LNCaP clone FGC (cell line): ENCODE results near the gene COL7A1.

Experiments used
- DNase-seq: peaks from one replicate; pipeline ENCODE4 v3.0.0-alpha.2; 2011; ENCODE audit warnings: low read depth
- H3K4me3 ChIP-seq: 2 replicates; pipeline ENCODE4 v1.5.1; 2011; ENCODE audit warnings: mild to moderate bottlenecking, low read depth, low read length, control low read depth
- CTCF ChIP-seq: IDR thresholded peaks from 2 replicates; pipeline ENCODE4 v1.5.1; 2012; ENCODE audit warnings: mild to moderate bottlenecking; ENCODE audit not compliant: control insufficient read depth, insufficient read depth; ENCODE audit errors: extremely low read depth

COL7A1 gene

GRCh38 chr3:48581621-48582481 is 13.3 kb downstream of the COL7A1 start:
- no peak for TF ChIP-seq CTCF
- no peak overlapping the region for H3K4me3 ChIP-seq
- no peak for DNase-seq

GRCh38 chr3:48576647-48577046 is 18.5 kb downstream of the COL7A1 start:
- TF ChIP-seq CTCF = no peak
- no peak for DNase-seq
- no peak overlapping the region for H3K4me3 ChIP-seq

- DNase-seq = no peak
- TF ChIP-seq CTCF = no peak
- H3K4me3 ChIP-seq = no peak overlapping the region
These were observed 19.8 kb downstream of the COL7A1 start for GRCh38 chr3:48575366-48575765.

- TF ChIP-seq CTCF = no peak
- H3K4me3 ChIP-seq = no peak overlapping the region
- no peak for DNase-seq
These were observed 21.1 kb downstream of the COL7A1 start for GRCh38 chr3:48573973-48574585.

- TF ChIP-seq CTCF = no peak
- DNase-seq = no peak
- H3K4me3 ChIP-seq = no peak overlapping the region
These were observed 22.6 kb downstream of the COL7A1 start for GRCh38 chr3:48572517-48572916.

GRCh38 chr3:48571938-48572337 is 23.2 kb downstream of the COL7A1 start:
- no peak overlapping the region for H3K4me3 ChIP-seq
- no peak for DNase-seq
- TF ChIP-seq CTCF = no peak
